Astrocyte of the hippocampus (primary cell): ENCODE measurements around the gene B4GAT1.
"Not testable (repeated sequence)": the region's sequence is repeated elsewhere in the genome, so short reads cannot be mapped to it uniquely, and the experiment has no call there.

Experiments
- DNase-seq: peaks from one replicate; pipeline ENCODE4 v3.0.0; 2011; ENCODE audit warnings: low read depth, low spot score

B4GAT1 gene

GRCh38 chr11:66322732-66323427, 24.5 kb downstream of the B4GAT1 start:
- DNase-seq, result no peak

GRCh38 chr11:66321606-66322005, 25.8 kb downstream of the B4GAT1 start:
- DNase-seq, result no peak

- not testable (repeated sequence) for DNase-seq
Measured at GRCh38 chr11:66320748-66321147, 26.7 kb downstream of the B4GAT1 start.

DNA sequence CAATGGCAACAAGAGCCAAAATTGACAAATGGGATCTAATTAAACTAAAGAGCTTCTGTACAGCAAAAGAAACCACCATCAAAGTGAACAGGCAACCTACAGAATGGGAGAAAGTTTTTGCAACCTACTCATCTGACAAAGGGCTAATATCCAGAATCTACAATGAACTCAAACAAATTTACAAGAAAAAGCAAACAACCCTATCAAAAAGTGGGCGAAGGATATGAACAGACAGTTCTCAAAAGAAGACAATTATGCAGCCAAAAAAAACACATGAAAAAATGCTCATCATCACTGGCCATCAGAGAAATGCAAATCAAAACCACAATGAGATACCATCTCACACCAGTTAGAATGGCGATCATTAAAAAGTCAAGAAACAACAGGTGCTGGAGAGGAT, 27.1 kb downstream of the B4GAT1 start:
- not testable (repeated sequence) for DNase-seq

DNA sequence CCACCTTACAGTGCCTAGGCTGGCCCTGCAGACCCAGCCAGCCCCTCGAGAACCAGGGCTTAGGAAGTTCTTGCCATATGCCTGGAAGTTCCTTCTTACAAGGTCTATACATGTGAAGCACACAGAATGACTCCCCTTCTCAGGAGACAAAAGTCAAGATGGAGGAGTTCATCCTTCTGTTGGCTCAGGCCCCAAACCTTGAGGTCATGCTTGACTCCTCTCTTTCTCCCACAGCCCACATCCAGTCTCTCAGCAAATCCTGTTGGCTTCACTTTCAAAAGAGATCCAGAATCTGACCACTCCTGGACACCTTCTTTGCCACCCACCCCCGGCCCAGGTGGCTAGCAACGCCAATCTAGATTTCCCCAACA, 28.8 kb downstream of the B4GAT1 start:
- DNase-seq, result no peak

DNA sequence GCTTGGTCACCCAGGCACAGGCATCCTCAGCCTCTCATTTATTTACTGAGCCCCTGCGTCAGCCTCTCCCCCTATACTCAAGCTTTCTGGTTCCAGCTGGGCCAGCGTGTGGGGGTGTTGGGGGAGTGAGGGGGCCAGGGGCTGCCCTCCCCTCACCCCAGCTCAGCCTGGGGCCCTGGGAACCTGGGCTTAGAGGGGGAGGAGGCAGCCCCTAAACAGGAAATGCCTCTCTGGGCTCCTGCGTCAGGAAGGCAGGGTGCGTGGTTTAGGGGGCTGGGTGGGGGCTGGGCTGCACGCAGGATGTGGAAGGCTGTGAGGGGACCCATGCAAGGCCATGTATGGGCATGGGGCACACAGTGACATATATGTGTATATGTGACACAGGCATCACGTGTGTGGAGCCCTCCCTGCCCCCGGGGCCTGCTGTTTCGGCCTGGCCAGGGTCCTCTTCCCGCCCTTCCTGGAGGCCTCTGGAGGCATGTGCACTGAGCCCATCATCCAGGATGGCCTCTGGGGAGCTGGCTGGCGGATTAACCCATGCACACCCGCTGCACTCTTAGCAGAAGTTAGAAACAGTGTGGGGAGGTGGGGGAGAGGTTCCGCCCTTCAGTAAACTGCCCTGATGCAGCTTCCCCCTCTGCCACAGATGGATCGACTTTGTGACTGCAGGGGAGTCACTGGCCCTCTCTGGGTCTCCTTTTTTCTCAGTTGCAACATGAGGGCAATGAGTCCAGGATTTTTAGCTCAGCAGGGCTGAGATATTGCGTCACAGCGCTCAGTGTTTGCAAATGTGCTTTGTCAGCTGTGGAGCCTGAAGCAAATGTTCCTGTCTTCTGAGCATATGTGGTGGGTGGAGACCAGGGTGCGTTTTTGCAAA, 29.5 kb downstream of the B4GAT1 start:
- no peak for DNase-seq

DNA sequence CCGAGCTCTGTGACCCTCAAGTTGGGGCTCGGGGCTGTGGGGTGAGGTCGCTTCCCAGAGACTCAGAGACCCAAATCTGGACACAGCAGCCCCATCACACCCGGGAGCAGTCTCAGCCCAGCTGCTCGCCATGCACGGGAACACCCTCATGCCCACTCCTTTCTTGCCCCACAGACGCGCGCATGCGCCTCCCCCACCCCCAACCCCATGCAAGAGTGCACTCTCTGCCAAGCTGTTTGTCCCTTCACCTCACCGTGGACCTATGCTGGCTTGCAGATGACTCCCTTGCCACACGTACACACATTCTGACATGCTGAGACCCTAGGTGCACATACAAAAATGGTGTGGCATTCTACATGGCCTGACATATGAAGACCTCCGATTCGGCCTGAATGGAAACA, 30.1 kb downstream of the B4GAT1 start:
- no peak for DNase-seq

DNA sequence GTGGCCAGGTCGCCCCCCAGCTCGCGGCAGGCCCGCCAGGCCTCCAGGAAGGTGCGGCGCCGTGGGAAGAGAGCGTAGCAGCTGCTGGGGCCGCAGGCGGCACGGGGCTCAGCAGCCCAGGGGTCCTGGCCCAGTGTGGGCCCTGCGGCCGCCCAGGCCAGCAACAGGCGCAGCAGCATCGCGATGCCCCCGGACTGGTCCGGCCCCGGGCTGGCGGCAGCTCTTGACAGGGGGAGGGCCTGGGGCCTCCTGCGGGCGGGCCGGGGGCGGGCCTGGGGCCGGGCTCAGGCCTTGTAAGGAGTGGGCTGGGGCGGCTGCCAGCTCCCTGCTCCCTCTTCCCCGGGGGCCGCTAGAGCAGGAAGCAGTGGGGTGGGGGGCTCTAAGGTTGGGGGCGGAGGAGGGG, 30.6 kb downstream of the B4GAT1 start, which contains the start of gene CD248:
Gene CD248, minus strand, starts transcription at position 196 of the 403 bp plus-strand sequence. Its CDS starts 17 bp downstream, at position 179.
- peak; percentile 77 for DNase-seq

- no peak for DNase-seq
Measured at GRCh38 chr11:66315921-66316811, 31.3 kb downstream of the B4GAT1 start.

- no peak for DNase-seq
Measured at GRCh38 chr11:66315498-66315885, 31.9 kb downstream of the B4GAT1 start.

DNA sequence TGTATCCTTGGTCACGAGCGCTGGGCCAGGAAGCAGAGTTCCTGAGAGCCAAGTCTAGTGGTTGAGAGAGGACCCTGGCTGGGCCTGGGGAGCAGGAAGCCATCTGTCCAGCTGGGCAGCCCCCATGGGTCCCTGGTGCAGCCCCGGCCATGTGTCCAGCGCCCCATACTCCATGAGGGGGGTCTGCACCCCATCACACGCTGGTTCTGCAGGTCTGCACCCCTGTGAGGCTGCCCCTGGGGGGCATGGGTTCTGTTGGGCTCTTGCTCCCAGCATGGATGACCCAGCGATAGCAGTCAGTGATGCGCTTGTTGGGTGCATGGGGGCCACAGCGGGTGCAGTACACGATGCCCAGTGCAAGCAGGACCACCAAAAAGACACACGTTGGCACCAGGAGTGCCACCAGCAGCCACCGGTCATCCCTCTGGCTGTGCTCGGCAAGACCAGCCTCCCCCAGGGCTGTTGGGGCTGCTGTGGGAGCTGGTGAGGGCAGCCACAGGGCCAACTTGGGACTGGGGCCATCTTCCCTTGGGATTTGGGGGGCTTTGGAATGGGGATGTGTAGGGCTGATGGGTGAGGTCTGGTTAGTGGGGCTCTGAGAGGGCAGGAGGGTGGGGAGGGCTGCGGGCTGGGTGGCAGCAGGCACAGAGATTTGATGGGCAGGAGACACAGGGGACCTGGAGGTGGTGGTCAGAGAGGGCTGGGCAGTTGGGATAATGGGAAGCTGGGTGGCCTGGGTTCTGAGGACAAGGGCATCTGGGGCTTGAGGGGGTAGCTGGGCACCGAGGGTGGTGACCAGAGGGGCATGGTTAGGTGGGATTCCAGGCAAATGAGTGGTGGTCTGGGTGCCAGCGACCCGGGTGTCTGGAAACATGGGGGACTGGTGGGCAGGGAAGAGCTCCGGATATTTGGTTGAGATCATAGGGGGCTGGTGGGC, 32.6 kb downstream of the B4GAT1 start:
- DNase-seq, result no peak

GRCh38 chr11:66314186-66314501, 33.3 kb downstream of the B4GAT1 start:
- DNase-seq, result no peak

DNA sequence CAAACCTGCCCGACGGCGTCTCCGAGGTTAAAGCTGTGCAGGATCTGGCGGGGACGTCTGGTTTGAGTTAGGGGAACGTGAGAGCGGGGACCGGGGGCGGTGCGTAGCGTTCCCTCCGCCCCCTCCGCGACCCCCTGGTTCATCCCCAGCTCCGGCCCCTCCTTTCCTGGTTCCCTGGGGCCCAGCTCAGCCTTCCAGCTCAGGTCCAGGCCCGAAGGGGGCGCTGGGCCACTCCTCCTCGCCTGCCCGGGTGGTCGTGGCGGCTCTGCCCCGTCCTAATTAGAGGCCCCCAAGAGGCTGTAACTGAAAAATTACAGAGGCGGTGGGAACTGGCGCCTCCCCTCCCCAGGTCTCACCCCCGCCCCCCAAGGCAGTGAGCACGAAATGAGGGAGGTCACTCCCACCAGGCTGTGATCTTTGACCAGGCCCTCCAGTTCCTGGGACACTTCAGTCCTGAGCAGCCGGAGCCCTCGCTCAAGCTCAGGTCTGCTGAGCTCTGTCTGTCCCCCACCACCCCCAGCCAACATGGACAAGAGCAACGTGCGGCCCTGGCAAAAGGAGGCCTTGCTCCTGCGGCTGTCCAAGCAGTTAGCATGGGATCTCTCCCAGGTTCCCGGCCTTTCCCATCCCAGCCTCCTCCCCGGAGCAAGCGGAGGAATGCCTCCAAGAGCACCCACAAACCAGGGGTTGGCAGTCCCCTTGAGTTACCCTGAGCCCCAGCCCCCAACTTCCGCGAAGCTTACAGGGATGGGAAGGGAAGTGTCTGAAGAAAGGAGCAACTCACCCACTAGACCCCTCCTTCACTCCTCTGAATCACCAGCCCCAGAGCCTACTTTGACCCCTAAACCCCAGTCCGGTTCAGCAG, 33.9 kb downstream of the B4GAT1 start:
- no peak for DNase-seq

GRCh38 chr11:66312549-66313320, 34.7 kb downstream of the B4GAT1 start:
- DNase-seq, result peak; percentile 99

- DNase-seq, result peak; percentile 95
Measured at GRCh38 chr11:66311965-66312548, 35.4 kb downstream of the B4GAT1 start.

DNA sequence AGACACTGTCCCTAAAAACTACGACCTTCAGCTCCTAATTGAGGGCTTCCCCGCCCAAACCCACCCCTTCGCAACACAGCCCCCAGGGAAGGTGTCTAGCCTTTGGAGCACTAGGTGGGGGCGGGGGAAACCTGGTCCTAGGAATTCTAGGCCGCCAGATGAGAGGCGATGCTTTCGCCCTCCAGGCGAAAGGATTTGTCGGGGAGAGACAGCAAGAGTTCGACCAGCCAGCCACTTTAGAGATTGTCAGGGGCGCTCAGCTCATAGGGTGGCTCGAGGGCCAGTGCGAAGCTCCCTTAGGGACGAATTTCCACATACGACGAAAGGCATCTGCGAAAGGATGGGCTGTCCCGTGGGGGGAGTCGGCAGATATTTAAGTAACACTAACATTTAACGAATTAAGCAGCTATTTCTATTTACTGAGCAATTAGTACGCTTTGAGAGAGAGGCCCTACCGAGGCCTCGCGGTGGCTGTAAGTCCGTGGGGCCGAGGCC, 35.9 kb downstream of the B4GAT1 start:
- no peak for DNase-seq

GRCh38 chr11:66310803-66311440, 36.5 kb downstream of the B4GAT1 start:
- not testable (repeated sequence) for DNase-seq

GRCh38 chr11:66310324-66310723, 37.1 kb downstream of the B4GAT1 start:
- DNase-seq, result no peak
